GM21717 (cell line): ENCODE data around the gene OR2G6.
"Not testable (repeated sequence)": the region's sequence is repeated elsewhere in the genome, so short reads cannot be mapped to it uniquely, and the experiment has no call there.

Source experiments
- ATAC-seq: cut with Tn5 transposase; IDR thresholded peaks from one replicate; pipeline ENCODE4 v1.9.1; 2021; ENCODE audit warnings: mild to moderate bottlenecking, moderate library complexity; ENCODE audit not compliant: unreplicated experiment

Gene OR2G6

GRCh38 chr1:248573856-248574255 is 66.0 kb downstream of the OR2G6 start:
- ATAC-seq: not testable (repeated sequence)

DNA sequence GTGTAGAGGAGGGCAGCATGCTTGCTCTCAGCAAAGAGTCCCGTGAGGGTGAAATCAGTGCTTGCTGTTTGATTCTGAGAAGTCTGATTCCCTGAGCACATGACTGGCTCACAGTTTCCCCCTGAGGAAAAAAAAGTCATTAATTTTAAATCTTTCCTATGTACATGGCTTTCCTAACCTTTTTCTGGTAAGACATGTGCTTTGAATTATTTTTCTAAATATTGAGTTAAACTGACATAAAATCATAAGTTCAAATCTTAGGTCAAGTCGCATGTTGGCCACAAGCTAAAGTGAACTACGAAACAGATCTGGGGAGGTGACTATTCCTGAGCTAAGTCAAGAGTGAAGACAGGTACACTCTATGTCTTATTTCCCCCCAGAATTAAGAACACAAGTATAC is 66.8 kb downstream of the OR2G6 start, which contains the start of gene OR2T34:
OR2T34 (minus strand) TSS at position 101 of the 400 bp plus-strand sequence; CDS start at position 101, 0 bp downstream.
- ATAC-seq: not testable (repeated sequence)

DNA sequence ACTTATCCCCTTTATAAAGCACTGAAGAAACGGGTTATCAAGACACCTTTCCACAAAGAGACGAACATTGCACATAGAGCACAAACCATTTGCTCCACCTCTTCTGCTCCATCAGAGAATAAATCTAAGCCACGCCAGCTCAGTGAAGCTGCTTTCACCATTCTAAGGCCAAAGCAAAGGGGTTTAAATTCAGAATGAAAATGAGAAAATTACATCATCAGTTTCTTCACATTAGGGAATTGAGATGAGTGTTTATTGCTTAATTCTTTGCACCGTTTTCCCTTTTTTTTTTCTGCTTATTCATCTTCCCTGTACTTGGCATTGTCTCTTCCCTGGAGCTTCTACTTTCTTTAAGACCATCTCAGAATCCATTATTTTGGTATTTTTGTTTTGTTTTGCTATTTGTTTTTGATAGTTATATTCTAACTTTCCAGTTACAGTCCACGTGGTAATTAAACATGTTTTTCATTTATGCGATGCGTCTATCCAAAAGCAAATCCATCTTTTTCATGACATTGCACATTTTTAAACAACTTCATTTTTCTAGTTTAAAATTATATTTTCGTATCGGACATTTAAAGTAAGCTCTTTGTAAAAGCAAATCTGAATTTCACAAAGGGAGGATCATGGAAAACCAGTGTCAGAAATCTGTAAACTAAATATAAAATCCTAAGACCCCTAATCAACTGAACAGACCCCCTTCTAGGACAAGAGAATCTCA is 68.5 kb downstream of the OR2G6 start:
- peak; percentile 63 for ATAC-seq
